Measurements from ENCODE around the gene CREB5.

DNA sequence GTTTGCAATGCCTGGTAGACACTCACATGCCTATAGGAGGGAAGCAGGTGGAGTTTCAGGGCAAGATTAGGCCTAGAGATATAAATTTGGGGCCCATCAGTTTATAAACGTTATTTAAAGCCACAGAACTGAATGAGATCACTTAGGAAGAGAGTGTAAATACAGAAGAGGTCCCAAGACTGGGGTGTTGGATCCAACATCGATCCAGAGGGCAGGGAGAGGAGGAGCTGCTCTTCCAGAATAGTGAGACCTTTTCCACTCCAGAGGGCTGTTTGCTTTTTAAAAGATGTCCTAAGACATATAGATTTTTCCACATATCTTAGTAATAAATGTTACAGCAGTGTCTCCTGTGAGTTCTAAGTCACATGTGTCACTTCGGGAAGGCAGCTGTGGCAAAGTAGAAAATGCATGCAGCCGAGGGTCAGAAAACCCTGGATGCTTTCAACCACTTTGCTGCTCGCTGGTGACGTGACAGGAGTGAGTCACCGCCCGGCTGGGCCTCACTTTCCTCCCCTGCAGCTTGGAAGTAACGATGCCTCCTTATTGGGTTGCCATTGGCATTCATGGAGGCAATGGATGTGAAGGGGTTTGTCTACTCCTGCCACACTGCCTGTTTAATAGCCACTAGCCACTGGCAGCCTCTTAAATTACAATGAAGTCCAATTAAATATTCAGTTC, 450.4 kb downstream of the CREB5 start:
- no peak for TF ChIP-seq CTCF (IDR thresholded peaks at IDR 0.05)
- TF ChIP-seq POLR2A (IDR thresholded peaks at IDR 0.05): no peak
